HepG2 (cell line): ENCODE results near the gene DUSP12. TPM values are rescaled to one million over a fixed set of nuclear protein-coding genes. Genes with fewer than 3 reads are reported as not detected.

Experiments
- BORCS8-MEF2B ChIP-seq: sonication (generic); formaldehyde crosslinking; IDR thresholded peaks from 2 replicates; pipeline ENCODE4 v1.8.0; 2022; ENCODE audit warnings: mild to moderate bottlenecking, missing genetic modification reagents
- ISL2 ChIP-seq: sonication (generic); formaldehyde crosslinking; IDR thresholded peaks from 2 replicates; pipeline ENCODE4 v1.5.0; 2020; ENCODE audit warnings: missing genetic modification reagents
- KDM1A ChIP-seq: IDR thresholded peaks from 2 replicates; pipeline ENCODE4 v1.6.1; 2016; ENCODE audit warnings: missing compliant biosample characterization
- SYNCRIP ChIP-seq: fragments of 200-400 bp; formaldehyde crosslinking; IDR thresholded peaks from 2 replicates; pipeline ENCODE4 v1.6.1; 2018; ENCODE audit warnings: mild to moderate bottlenecking, low read depth, low read length; ENCODE audit not compliant: insufficient read depth
- THAP7 ChIP-seq: sonication (generic); formaldehyde crosslinking; IDR thresholded peaks from 2 replicates; pipeline ENCODE4 v1.8.1; 2023; ENCODE audit warnings: mild to moderate bottlenecking, missing genetic modification reagents
- TRAFD1 ChIP-seq: sonication (generic); formaldehyde crosslinking; IDR thresholded peaks from 2 replicates; pipeline ENCODE4 v1.5.1; 2020; ENCODE audit warnings: missing genetic modification reagents, mild to moderate bottlenecking, borderline replicate concordance
- U2AF1 ChIP-seq: fragments of 200-400 bp; formaldehyde crosslinking; optimal IDR thresholded peaks from 2 replicates; pipeline ENCODE3; 2017; ENCODE audit warnings: mild to moderate bottlenecking, low read depth, low read length
- ZBTB39 ChIP-seq: sonication (generic); formaldehyde crosslinking; IDR thresholded peaks from 2 replicates; pipeline ENCODE4 v1.5.0; 2020; ENCODE audit warnings: missing genetic modification reagents
- ZNF468 ChIP-seq: sonication (generic); formaldehyde crosslinking; IDR thresholded peaks from 2 replicates; pipeline ENCODE4 v1.8.0; 2022; ENCODE audit warnings: mild to moderate bottlenecking, moderate library complexity, missing genetic modification reagents
- ZNF644 ChIP-seq: IDR thresholded peaks from 2 replicates; pipeline ENCODE4 v1.6.1; 2016; ENCODE audit warnings: low read depth
- ZNF782 ChIP-seq: sonication (generic); formaldehyde crosslinking; IDR thresholded peaks from 2 replicates; pipeline ENCODE4 v1.4.0; 2020; ENCODE audit warnings: missing genetic modification reagents, mild to moderate bottlenecking, borderline replicate concordance
- ZSCAN5A ChIP-seq: sonication (generic); formaldehyde crosslinking; IDR thresholded peaks from 2 replicates; pipeline ENCODE4 v1.8.0; 2022; ENCODE audit warnings: mild to moderate bottlenecking, missing genetic modification reagents, borderline replicate concordance
- polyA plus RNA-seq, 8 experiments: library from polyadenylated mRNA; depleted of rRNA in 3 of 8; stranded (reverse) in 7 of 8; unstranded in 1 of 8; fragments of >200 nt; fragmentation: Illumina TruSeq in 4 of 8; extraction: Trizol in 4 of 8; gene quantifications; 2 replicates each; pipeline versions ENCODE4 v1.2.1 to v1.2.3, GENCODE V29; 2011 to 2016; ENCODE audit warnings: low read depth in 4 of 8, missing spikeins in 1 of 8, mixed read lengths in 1 of 8; ENCODE audit not compliant: insufficient read depth in 1 of 8
- total RNA-seq, 5 experiments: library from RNA; depleted of rRNA; stranded (reverse); fragments of >200 nt; fragmentation: Illumina TruSeq; extraction: Trizol; gene quantifications; 2 replicates each; pipeline ENCODE4 v1.2.3, GENCODE V29; 2016; ENCODE audit warnings: low read depth in 1 of 5
- TF ChIP-seq, protein P1 (sequence below): sonication (generic); formaldehyde crosslinking; IDR thresholded peaks from 2 replicates; pipeline ENCODE4 v1.4.0; 2020; ENCODE audit warnings: missing genetic modification reagents

The DUSP12 gene
- total and polyA plus RNA-seq, 2 of the 13 experiments (the other 11 are each of a cell fraction or from before 2014, with no cell fraction given): 36.7 to 37.1 TPM

DNA sequence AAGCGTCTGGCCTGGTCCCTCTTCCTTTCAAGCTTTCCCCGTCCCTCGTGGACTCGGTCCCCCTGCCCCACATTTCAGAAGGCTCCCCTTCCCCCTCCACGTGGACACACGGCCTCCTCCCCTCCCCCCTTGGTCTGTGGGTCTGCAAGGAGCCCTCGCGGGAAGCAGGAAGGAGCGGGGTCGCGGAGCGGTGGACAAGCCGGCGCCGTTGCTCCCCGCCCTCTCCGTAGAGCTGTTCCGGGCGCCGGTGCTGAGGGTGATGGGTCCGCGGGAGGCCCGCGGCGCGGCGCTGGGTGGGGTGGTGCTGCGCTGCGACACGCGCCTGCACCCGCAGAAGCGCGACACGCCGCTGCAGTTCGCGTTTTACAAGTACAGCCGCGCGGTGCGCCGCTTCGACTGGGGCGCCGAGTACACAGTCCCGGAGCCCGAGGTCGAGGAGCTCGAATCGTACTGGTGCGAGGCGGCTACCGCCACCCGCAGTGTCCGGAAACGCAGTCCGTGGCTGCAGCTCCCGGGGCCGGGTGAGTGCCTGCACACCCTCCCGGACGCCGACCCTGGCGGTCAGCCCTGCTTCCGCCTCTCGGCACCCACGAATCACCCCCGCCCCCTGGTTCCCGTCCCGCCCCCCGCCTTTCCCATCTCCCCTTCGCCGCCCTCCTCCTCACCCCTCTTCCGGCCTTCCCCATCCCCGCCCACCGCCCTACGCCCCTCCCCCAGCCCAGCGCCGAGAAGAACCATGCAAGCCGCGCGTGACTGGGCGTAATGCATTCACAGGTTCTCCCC is 22.9 kb upstream of the DUSP12 start (continued):
- TF ChIP-seq ISL2 (CRISPR knock-in tag) (0 out of 2 replicates have a peak, but pooled peaks have one; percentile 21), U2AF1 (no peak), BORCS8-MEF2B (CRISPR knock-in tag) (0 out of 2 replicates have a peak, but pooled peaks have one; percentile 2), ZSCAN5A (CRISPR knock-in tag) (no peak), ZNF782 (CRISPR knock-in tag) (no peak; the same call in 1 of the 2 replicates), THAP7 (CRISPR knock-in tag) (no peak), ZNF644 (CRISPR knock-in tag) (no peak), ZNF468 (CRISPR knock-in tag) (0 out of 2 replicates have a peak, but pooled peaks have one; percentile 61), TRAFD1 (CRISPR knock-in tag) (no peak), KDM1A (CRISPR knock-in tag) (no peak), ZBTB39 (CRISPR knock-in tag) (no peak), SYNCRIP (no peak)
- TF ChIP-seq, protein P1, sequence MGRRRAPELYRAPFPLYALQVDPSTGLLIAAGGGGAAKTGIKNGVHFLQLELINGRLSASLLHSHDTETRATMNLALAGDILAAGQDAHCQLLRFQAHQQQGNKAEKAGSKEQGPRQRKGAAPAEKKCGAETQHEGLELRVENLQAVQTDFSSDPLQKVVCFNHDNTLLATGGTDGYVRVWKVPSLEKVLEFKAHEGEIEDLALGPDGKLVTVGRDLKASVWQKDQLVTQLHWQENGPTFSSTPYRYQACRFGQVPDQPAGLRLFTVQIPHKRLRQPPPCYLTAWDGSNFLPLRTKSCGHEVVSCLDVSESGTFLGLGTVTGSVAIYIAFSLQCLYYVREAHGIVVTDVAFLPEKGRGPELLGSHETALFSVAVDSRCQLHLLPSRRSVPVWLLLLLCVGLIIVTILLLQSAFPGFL (CRISPR knock-in tag): no peak
